Measurements from ENCODE around the gene BICDL1. TPM values are rescaled to one million over a fixed set of nuclear protein-coding genes. Genes with fewer than 3 reads are reported as not detected.

Gene BICDL1
- total RNA-seq, 1 donor from 2014 or later: 136 TPM

GRCh38 chr12:120093336-120093591 lies 104.2 kb downstream of the BICDL1 start:
- no peak for DNase-seq (ENCODE audit: low spot score)
- intact Hi-C loops (cut with micrococcal nuclease): no loop called here
- Mint-ChIP-seq H3K36me3 (ENCODE audit: low read depth) (peaks cover 27% of the 10 kb centered on the region), H3K27me3 (ENCODE audit: insufficient read depth) (peaks cover 1% of the 10 kb centered on the region), H3K4me1 (ENCODE audit: low read depth) (no peaks in the 10 kb centered on the region), H3K27ac (no peak overlapping the region), H3K4me3 (no peak overlapping the region), H3K9me3 (no peaks in the 10 kb centered on the region)

- Mint-ChIP-seq H3K27me3 (ENCODE audit: insufficient read depth) (peaks cover 1% of the 10 kb centered on the region), H3K27ac (no peak overlapping the region), H3K4me3 (no peak overlapping the region), H3K4me1 (ENCODE audit: low read depth) (no peaks in the 10 kb centered on the region), H3K9me3 (no peaks in the 10 kb centered on the region), H3K36me3 (ENCODE audit: low read depth) (peaks cover 29% of the 10 kb centered on the region)
- no peak for DNase-seq (ENCODE audit: low spot score)
- intact Hi-C loops (cut with micrococcal nuclease): no loop called here
These were observed 104.7 kb downstream of the BICDL1 start for GRCh38 chr12:120093592-120094355.

DNA sequence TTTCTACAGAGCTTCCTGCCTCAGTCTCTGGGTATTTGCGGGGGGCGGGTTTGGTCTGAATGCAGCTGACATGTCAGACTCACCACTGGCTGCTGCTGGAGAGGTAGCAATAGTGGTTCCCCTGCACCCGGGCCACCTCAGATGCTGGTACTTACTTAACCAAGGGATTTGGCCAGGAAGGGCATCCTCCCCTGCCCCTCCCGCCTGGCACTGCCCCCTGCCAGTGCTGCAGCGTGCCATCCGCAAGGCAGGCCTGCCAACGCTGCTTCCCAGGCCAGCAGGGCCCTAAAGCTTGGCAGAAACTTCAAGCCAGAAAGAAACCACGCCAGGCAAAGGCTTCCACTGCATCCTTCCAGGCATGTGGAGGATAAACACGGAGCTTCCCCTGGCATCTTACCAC lies 105.4 kb downstream of the BICDL1 start:
- no peaks in the 10 kb centered on the region for H3K9me3 Mint-ChIP-seq
- H3K27me3 Mint-ChIP-seq (ENCODE audit: insufficient read depth): peaks cover 1% of the 10 kb centered on the region
- H3K36me3 Mint-ChIP-seq (ENCODE audit: low read depth): peaks cover 25% of the 10 kb centered on the region
- H3K4me3 Mint-ChIP-seq: no peak overlapping the region
- DNase-seq (ENCODE audit: low spot score): no peak
- intact Hi-C loops (cut with micrococcal nuclease): no loop called here
- H3K27ac Mint-ChIP-seq: no peak overlapping the region
- H3K4me1 Mint-ChIP-seq (ENCODE audit: low read depth): no peaks in the 10 kb centered on the region

DNA sequence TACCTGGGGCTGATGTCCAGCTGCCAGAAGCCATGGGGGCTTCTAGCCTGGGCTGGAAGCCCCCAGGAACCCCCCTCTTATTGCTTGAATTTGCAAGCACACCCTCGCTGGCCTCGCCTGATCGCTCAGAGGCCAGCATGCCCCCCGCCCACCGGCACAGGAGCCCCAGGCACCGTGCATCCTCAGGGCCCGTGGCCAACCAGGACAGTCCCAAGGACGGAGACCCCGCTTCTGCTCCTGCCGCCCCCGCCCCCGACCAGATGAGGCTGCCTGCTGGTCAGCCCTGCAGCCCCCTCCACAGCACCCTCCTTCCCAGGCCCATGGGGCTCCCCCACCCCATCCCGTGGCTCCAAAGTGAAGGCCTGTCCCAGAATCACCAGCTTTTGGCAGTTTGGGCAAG lies 106.3 kb downstream of the BICDL1 start:
- H3K4me3 Mint-ChIP-seq: no peak overlapping the region
- peaks cover 1% of the 10 kb centered on the region for H3K27me3 Mint-ChIP-seq (ENCODE audit: insufficient read depth)
- H3K9me3 Mint-ChIP-seq: no peaks in the 10 kb centered on the region
- peaks cover 4% of the 10 kb centered on the region for H3K4me1 Mint-ChIP-seq (ENCODE audit: low read depth)
- no peak for DNase-seq (ENCODE audit: low spot score)
- no peak overlapping the region for H3K27ac Mint-ChIP-seq
- peaks cover 26% of the 10 kb centered on the region for H3K36me3 Mint-ChIP-seq (ENCODE audit: low read depth)
- intact Hi-C loops (cut with micrococcal nuclease): no loop called here

DNA sequence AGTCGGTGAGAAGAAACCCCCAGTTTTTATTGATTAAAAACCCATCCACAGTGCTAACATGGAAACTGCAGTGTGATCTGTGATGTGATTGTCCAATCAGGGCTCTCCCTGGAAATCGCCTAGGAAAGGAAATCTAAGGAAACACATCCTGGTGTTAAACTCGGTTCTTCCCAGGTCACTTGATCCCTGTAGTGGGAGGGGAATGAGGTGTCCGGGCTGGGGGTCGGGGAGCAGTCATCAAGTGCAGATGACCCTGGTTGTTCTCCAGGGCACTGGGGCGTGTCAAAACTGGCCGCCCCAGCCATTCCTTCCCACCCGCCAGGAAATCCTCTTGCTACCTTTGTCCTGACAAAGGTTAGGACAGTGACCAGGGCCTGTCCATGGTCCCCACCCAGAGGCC lies 106.7 kb downstream of the BICDL1 start:
- Mint-ChIP-seq H3K4me1 (ENCODE audit: low read depth) (peaks cover 4% of the 10 kb centered on the region), H3K9me3 (no peaks in the 10 kb centered on the region), H3K27ac (no peak overlapping the region), H3K36me3 (ENCODE audit: low read depth) (peaks cover 26% of the 10 kb centered on the region), H3K27me3 (ENCODE audit: insufficient read depth) (peaks cover 1% of the 10 kb centered on the region), H3K4me3 (no peak overlapping the region)
- no peak for DNase-seq (ENCODE audit: low spot score)
- intact Hi-C loops (cut with micrococcal nuclease): no loop called here

DNA sequence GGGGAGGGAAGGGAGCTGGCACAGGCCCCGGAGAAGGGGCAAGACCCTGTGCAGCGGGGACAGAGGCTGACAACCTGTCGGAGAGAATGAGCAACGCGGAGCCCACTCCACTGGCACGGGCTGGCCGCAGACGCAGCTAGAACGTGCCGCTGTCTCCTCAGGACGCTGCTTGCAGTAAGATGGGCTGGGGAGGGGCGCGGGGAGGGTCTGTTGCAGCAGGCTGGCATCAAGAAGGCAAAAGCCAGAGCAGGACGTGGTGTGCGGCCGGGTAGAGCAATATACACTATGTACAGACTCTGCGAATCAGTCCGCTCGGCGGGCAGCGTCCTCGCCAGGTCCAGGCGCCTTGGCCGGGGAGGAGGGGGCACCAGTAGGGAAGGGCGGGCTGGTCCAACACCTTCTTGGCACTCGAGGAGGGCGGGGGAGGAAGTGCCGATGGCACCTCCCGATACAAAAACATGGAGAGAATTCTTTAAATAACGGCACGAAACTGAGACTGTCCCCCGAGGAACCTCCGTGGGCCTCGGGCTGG lies 107.7 kb downstream of the BICDL1 start:
- H3K36me3 Mint-ChIP-seq (ENCODE audit: low read depth): peaks cover 20% of the 10 kb centered on the region
- intact Hi-C loops (cut with micrococcal nuclease): no loop called here
- no peaks in the 10 kb centered on the region for H3K9me3 Mint-ChIP-seq
- DNase-seq (ENCODE audit: low spot score): no peak
- no peak overlapping the region for H3K27ac Mint-ChIP-seq
- H3K4me1 Mint-ChIP-seq (ENCODE audit: low read depth): peaks cover 9% of the 10 kb centered on the region
- no peak overlapping the region for H3K4me3 Mint-ChIP-seq
- no peaks in the 10 kb centered on the region for H3K27me3 Mint-ChIP-seq (ENCODE audit: insufficient read depth)

- Mint-ChIP-seq H3K4me3 (no peak overlapping the region), H3K27ac (no peak overlapping the region), H3K36me3 (ENCODE audit: low read depth) (peaks cover 20% of the 10 kb centered on the region), H3K9me3 (no peaks in the 10 kb centered on the region), H3K27me3 (ENCODE audit: insufficient read depth) (no peaks in the 10 kb centered on the region), H3K4me1 (ENCODE audit: low read depth) (peaks cover 9% of the 10 kb centered on the region)
- DNase-seq (ENCODE audit: low spot score): no peak
- intact Hi-C loops (cut with micrococcal nuclease): no loop called here
These were observed 109.9 kb downstream of the BICDL1 start for GRCh38 chr12:120098756-120099470.

DNA sequence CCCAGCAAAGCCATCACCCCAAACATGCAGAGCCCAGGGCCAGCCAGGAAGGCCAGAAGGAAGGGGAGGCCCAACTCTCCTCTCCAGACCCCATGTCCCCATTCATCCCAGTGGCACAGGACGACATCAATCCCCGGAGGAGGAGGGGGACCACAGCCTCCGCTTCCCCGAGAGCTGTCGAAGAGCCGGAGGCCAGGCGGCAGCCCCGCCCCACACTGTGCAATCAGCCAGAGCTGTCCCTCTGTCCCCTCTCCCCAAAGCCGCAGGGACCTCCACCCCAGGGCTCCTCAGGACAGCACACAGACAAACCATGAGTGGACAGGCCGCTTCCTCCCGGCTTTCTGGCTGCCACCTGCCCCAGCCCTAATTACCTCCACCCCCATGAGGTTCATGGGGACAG lies 110.7 kb downstream of the BICDL1 start:
- Mint-ChIP-seq H3K4me3 (no peak overlapping the region), H3K4me1 (ENCODE audit: low read depth) (peaks cover 9% of the 10 kb centered on the region), H3K27me3 (ENCODE audit: insufficient read depth) (no peaks in the 10 kb centered on the region), H3K9me3 (no peaks in the 10 kb centered on the region), H3K27ac (no peak overlapping the region), H3K36me3 (ENCODE audit: low read depth) (peaks cover 24% of the 10 kb centered on the region)
- DNase-seq (ENCODE audit: low spot score): no peak
- intact Hi-C loops (cut with micrococcal nuclease): no loop called here

DNA sequence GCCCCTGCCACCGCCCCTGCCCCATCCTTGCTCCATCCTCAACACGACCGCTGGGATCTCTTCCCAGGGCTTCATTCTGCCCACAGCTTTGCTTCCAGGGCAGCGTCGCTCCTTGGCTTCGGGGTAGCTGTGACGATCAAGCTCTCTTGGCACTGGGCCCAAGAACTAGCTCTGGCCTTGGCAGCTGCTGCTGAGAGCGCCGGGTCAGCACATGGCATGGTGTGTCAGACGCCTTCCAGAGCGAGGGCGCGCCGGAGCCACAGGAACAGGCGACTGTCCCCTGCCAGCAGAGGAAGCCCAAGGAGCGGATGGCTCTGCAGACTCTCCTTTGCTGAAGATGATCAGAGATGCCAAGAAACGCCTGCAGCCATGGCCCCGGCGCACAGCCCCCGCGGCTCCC lies 111.6 kb downstream of the BICDL1 start:
- Mint-ChIP-seq H3K27ac (no peak overlapping the region), H3K27me3 (ENCODE audit: insufficient read depth) (no peaks in the 10 kb centered on the region), H3K36me3 (ENCODE audit: low read depth) (peaks cover 27% of the 10 kb centered on the region), H3K4me1 (ENCODE audit: low read depth) (peaks cover 9% of the 10 kb centered on the region), H3K9me3 (no peaks in the 10 kb centered on the region), H3K4me3 (no peak overlapping the region)
- no peak for DNase-seq (ENCODE audit: low spot score)
- intact Hi-C loops (cut with micrococcal nuclease): no loop called here

- Mint-ChIP-seq H3K4me3 (peak overlapping the region; percentile 15), H3K9me3 (no peaks in the 10 kb centered on the region), H3K4me1 (ENCODE audit: low read depth) (peaks cover 9% of the 10 kb centered on the region), H3K27me3 (ENCODE audit: insufficient read depth) (no peaks in the 10 kb centered on the region), H3K27ac (peak overlapping the region; percentile 71), H3K36me3 (ENCODE audit: low read depth) (peaks cover 31% of the 10 kb centered on the region)
- DNase-seq (ENCODE audit: low spot score): no peak
- intact Hi-C loops (cut with micrococcal nuclease): no loop called here
These were observed 112.1 kb downstream of the BICDL1 start for GRCh38 chr12:120101182-120101581.

- Mint-ChIP-seq H3K9me3 (no peaks in the 10 kb centered on the region), H3K36me3 (ENCODE audit: low read depth) (peaks cover 33% of the 10 kb centered on the region), H3K27me3 (ENCODE audit: insufficient read depth) (no peaks in the 10 kb centered on the region), H3K27ac (peak overlapping the region; percentile 71), H3K4me1 (ENCODE audit: low read depth) (peaks cover 9% of the 10 kb centered on the region), H3K4me3 (peak overlapping the region; percentile 15)
- intact Hi-C loops (cut with micrococcal nuclease): no loop called here
- no peak for DNase-seq (ENCODE audit: low spot score)
These were observed 112.6 kb downstream of the BICDL1 start for GRCh38 chr12:120101617-120102016.

- no peak overlapping the region for H3K27ac Mint-ChIP-seq
- no peaks in the 10 kb centered on the region for H3K9me3 Mint-ChIP-seq
- no peak for DNase-seq (ENCODE audit: low spot score)
- peaks cover 9% of the 10 kb centered on the region for H3K4me1 Mint-ChIP-seq (ENCODE audit: low read depth)
- H3K4me3 Mint-ChIP-seq: no peak overlapping the region
- H3K27me3 Mint-ChIP-seq (ENCODE audit: insufficient read depth): no peaks in the 10 kb centered on the region
- H3K36me3 Mint-ChIP-seq (ENCODE audit: low read depth): peaks cover 38% of the 10 kb centered on the region
- intact Hi-C loops (cut with micrococcal nuclease): no loop called here
These were observed 113.4 kb downstream of the BICDL1 start for GRCh38 chr12:120102189-120103043.

GRCh38 chr12:120103044-120103338 lies 114.0 kb downstream of the BICDL1 start:
- no peak overlapping the region for H3K27ac Mint-ChIP-seq
- H3K4me3 Mint-ChIP-seq: no peak overlapping the region
- H3K27me3 Mint-ChIP-seq (ENCODE audit: insufficient read depth): no peaks in the 10 kb centered on the region
- intact Hi-C loops (cut with micrococcal nuclease): no loop called here
- peaks cover 9% of the 10 kb centered on the region for H3K4me1 Mint-ChIP-seq (ENCODE audit: low read depth)
- H3K9me3 Mint-ChIP-seq: no peaks in the 10 kb centered on the region
- DNase-seq (ENCODE audit: low spot score): no peak
- H3K36me3 Mint-ChIP-seq (ENCODE audit: low read depth): peaks cover 37% of the 10 kb centered on the region

Data from activated T-helper 1 cell treated with anti-CD3 and anti-CD28 coated beads, Interleukin-12 subunit alpha, Interleukin-12 subunit beta, Interleukin-2, Interleukin-4 antibody, amounts not matched to agents 30 ng/mL and 10 ng/mL and 1 ng/mL, durations not matched to agents 14 hours and 24 hours and 36 hours (primary cell).